ENCODE measurements around the gene STOML3. TPM values are rescaled to one million over a fixed set of nuclear protein-coding genes. Genes with fewer than 3 reads are reported as not detected.

Gene STOML3
- polyA plus RNA-seq, 1 of the 3 experiments (the other 2 are of a cell fraction) = not detected

DNA sequence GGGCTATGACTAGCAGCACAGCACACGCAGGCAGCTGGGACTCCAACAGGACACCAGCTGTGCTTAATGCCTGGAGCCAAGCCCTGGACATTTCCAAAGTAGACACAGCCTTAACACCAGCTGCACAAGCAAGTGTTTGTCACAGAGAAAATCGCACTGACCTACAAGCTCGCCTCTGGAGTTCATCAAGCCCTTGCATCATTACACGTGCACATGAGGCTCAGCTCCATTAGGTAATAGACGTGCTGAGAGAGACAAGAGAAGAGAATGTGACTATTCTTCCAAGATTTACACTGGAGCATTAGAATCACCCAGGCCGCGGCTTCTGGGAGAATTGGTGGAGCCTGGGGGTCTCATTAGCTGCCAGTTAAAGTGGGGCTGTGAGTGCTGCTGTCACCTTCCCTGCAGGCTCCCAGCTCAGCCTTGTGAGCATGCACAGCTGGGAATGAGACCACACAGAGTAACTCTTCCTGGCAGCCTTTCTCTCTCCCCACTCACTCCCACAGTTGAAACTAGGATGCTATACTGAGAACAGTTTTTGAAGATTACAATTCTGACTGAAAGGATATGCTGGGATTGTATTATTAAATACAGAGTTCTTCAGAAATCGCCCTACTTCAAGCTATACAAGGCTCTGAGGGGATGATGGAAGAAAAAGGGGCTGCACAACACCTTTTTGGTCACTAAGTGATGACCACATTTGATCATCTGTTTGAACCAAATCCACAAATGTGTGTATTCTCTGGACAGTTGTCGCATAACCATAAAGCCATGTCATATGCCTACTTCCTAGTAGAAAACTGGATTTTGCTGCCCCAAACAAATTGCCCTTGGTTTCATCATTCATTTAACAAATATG is 10.5 kb downstream of the STOML3 start:
- Histone ChIP-seq H2AFZ (ENCODE audit: low read depth) (no peak overlapping the region), H3K4me3 (ENCODE audit: low read depth in 2 of 2, low read length in 1 of 2) (no peak overlapping the region), H3K4me1 (ENCODE audit: control insufficient read depth in 1 of 2, insufficient read depth in 2 of 2, low read depth in 1 of 2, low read length in 1 of 2) (peaks cover 0 to 13% of the 10 kb centered on the region in 2 experiments; a peak in 2 of 4 replicates), H3K79me2 (ENCODE audit: insufficient read depth) (no peaks in the 10 kb centered on the region), H3K4me2 (no peak overlapping the region), H4K20me1 (ENCODE audit: insufficient read depth) (no peaks in the 10 kb centered on the region), H3K9ac (no peak overlapping the region), H3K9me3 (no peaks in the 10 kb centered on the region), H3F3A (replicated peaks; ENCODE audit: insufficient read depth) (no peaks in the 10 kb centered on the region), H3K36me3 (replicated peaks in 1 of 2; ENCODE audit: control insufficient read depth in 1 of 2, insufficient read depth in 2 of 2, low read length in 1 of 2) (no peaks in the 10 kb centered on the region), H3K27ac (ENCODE audit: low read depth in 2 of 2, low read length in 1 of 2) (peak overlapping the region in 1 of 2 experiments; percentile 87; a peak in 2 of 4 replicates), H3K27me3 (ENCODE audit: insufficient read depth) (no peaks in the 10 kb centered on the region), H3K9me2 (no peaks in the 10 kb centered on the region)
- peak; percentile 45 for DNase-seq
- WGBS (ENCODE audit: low lambda C conversion rate) = 12% methylated on average over 9 of the region's 9 CpGs
- CTCF ChIA-PET = interaction anchor here (1.2 to 2.7 kb wide), 3 partner anchors 10 to 361 kb away, joined by 3 to 12 read pairs (median 6); no protein-coding TSS in a partner anchor
- no peak for TF ChIP-seq CHD2 (IDR thresholded peaks at IDR 0.05; ENCODE audit: low read length, partially characterized antibody)
- peak in 1 of 2 experiments; percentile 59; a peak in 1 of 4 replicates for TF ChIP-seq EP300 (IDR thresholded peaks at IDR 0.05; ENCODE audit: borderline replicate concordance in 1 of 2, low read depth in 1 of 2, low read length in 1 of 2)
- no peak for TF ChIP-seq SIN3A (IDR thresholded peaks at IDR 0.05; ENCODE audit: borderline replicate concordance, low read depth, low read length)
- TF ChIP-seq MXI1 (IDR thresholded peaks at IDR 0.05; ENCODE audit: low read depth, low read length) = peak; percentile 83
- POLR2A ChIA-PET = interaction anchor here (2.5 kb wide), 1 partner anchor 58 kb away, joined by 13 read pairs; the partner anchor contains the start of genes NHLRC3 and PROSER1

DNA sequence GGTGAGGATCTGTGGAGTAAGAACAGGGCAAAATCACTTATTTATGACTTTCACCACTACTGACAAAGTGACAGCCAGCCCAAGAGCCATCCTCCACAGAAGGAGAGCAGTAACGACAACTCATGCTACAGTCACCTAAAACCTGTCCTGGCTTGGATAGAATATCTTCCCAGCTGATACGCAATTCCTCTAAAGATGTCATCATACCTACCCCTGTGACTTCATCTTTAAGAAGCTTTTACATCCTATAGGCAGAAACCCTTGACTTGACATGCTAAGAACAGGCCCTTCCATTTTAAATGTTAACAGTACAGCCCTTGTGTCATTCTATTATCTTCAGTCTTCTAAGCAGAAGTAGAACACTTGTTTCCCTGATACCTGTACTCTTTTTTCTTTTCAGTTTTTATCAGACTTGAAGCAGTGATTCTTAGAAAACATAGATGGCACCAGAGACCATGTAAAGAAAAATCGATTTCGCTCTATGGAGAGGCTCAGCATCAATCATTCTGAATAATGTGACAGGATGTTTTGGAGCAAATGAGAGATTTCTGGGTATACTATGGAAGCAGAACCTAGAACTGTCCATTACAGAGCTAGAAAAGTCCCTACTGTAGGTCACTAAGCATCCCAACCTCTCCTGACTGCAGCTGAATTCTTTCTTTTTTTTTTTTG is 20.1 kb downstream of the STOML3 start:
- DNase-seq = peak; percentile 3
- Histone ChIP-seq H3K27ac (ENCODE audit: low read depth in 2 of 2, low read length in 1 of 2) (no peak overlapping the region), H3K36me3 (replicated peaks in 1 of 2; ENCODE audit: control insufficient read depth in 1 of 2, insufficient read depth in 2 of 2, low read length in 1 of 2) (no peaks in the 10 kb centered on the region), H3K9me3 (no peaks in the 10 kb centered on the region), H3K9ac (no peak overlapping the region), H3K27me3 (ENCODE audit: insufficient read depth) (no peaks in the 10 kb centered on the region), H2AFZ (ENCODE audit: low read depth) (no peak overlapping the region), H4K20me1 (ENCODE audit: insufficient read depth) (no peaks in the 10 kb centered on the region), H3F3A (replicated peaks; ENCODE audit: insufficient read depth) (no peaks in the 10 kb centered on the region), H3K4me2 (no peak overlapping the region), H3K4me3 (ENCODE audit: low read depth in 2 of 2, low read length in 1 of 2) (no peak overlapping the region), H3K9me2 (no peaks in the 10 kb centered on the region), H3K79me2 (ENCODE audit: insufficient read depth) (no peaks in the 10 kb centered on the region), H3K4me1 (ENCODE audit: control insufficient read depth in 1 of 2, insufficient read depth in 2 of 2, low read depth in 1 of 2, low read length in 1 of 2) (no peaks in the 10 kb centered on the region)
- no peak; the same call in 1 of the 2 replicates for TF ChIP-seq SMC3 (IDR thresholded peaks at IDR 0.05; ENCODE audit: low read depth, low read length)
- no peak for TF ChIP-seq YY1 (IDR thresholded peaks at IDR 0.05; ENCODE audit: low read depth)
- no peak for TF ChIP-seq GATA2 (CRISPR knock-in tag; IDR thresholded peaks at IDR 0.05)
- TF ChIP-seq RAD21 (IDR thresholded peaks at IDR 0.05; ENCODE audit: low read length) = peak; percentile 60
- no peak for TF ChIP-seq MEF2A (IDR thresholded peaks at IDR 0.05; ENCODE audit: borderline replicate concordance, low read depth)
- TF ChIP-seq POLR2AphosphoS5 (IDR thresholded peaks at IDR 0.05; ENCODE audit: low read depth, low read length) = no peak
- TF ChIP-seq FOXM1 (IDR thresholded peaks at IDR 0.05; ENCODE audit: low read depth) = no peak
- CTCF ChIA-PET = interaction anchor here (0.7 to 3.0 kb wide), 11 partner anchors 9 to 1567 kb away, joined by 3 to 29 read pairs (median 5); no protein-coding TSS in a partner anchor
- POLR2A ChIA-PET = no interaction called here
- WGBS (ENCODE audit: low lambda C conversion rate) = 43% methylated on average over 4 of the region's 4 CpGs

All from SK-N-SH (cell line).